KMS-11 (cell line): Measurements from ENCODE around the gene CEP131.

Experiments used
- H2AFZ ChIP-seq: fragments of 200-600 bp; sonication (generic); 2 replicates; pipeline ENCODE4 v1.6.1; 2016; ENCODE audit warnings: antibody characterized with exemption, mixed run types, low read depth
- H3K27ac ChIP-seq: fragments of 200-600 bp; sonication (generic); 2 replicates; pipeline ENCODE4 v1.6.1; 2016; ENCODE audit warnings: mild to moderate bottlenecking, mixed run types
- H3K27me3 ChIP-seq: fragments of 200-600 bp; sonication (generic); 2 replicates; pipeline ENCODE4 v1.6.1; 2017; ENCODE audit warnings: mild to moderate bottlenecking, low read depth, mixed run types, moderate library complexity; ENCODE audit not compliant: insufficient read depth
- H3K36me3 ChIP-seq: fragments of 200-600 bp; sonication (generic); 2 replicates; pipeline ENCODE4 v1.6.1; 2017; ENCODE audit warnings: mild to moderate bottlenecking, mixed run types; ENCODE audit not compliant: insufficient read depth
- H3K4me1 ChIP-seq: fragments of 200-600 bp; sonication (generic); 2 replicates; pipeline ENCODE4 v1.6.1; 2016; ENCODE audit warnings: mild to moderate bottlenecking, low read depth, mixed run types; ENCODE audit not compliant: poor library complexity, severe bottlenecking
- H3K4me2 ChIP-seq: fragments of 200-600 bp; sonication (generic); 2 replicates; pipeline ENCODE4 v1.7.0; 2016; ENCODE audit warnings: mild to moderate bottlenecking, mixed run types
- H3K4me3 ChIP-seq: fragments of 200-600 bp; sonication (generic); IDR thresholded peaks from 2 replicates; pipeline ENCODE4 v1.6.1; 2017; ENCODE audit warnings: low read depth, low read length, mixed read lengths; ENCODE audit not compliant: insufficient read depth
- H3K79me2 ChIP-seq: fragments of 200-600 bp; sonication (generic); 2 replicates; pipeline ENCODE4 v1.6.1; 2016; ENCODE audit warnings: low read depth, mixed run types; ENCODE audit not compliant: insufficient read depth
- H3K9ac ChIP-seq: fragments of 200-600 bp; sonication (generic); 2 replicates; pipeline ENCODE4 v1.6.1; 2016; ENCODE audit warnings: mild to moderate bottlenecking, mixed run types
- H4K20me1 ChIP-seq: fragments of 200-600 bp; sonication (generic); 2 replicates; pipeline ENCODE4 v1.6.1; 2016; ENCODE audit warnings: mild to moderate bottlenecking, mixed run types; ENCODE audit not compliant: insufficient read depth
- CTCF ChIP-seq: fragments of 200-600 bp; sonication (generic); conservative IDR thresholded peaks from 2 replicates; pipeline ENCODE4 v1.6.1; 2017; ENCODE audit warnings: low read depth, mild to moderate bottlenecking, antibody characterized with exemption, low read length, moderate library complexity, mixed read lengths

The CEP131 gene

GRCh38 chr17:81265576-81265975 lies 42.8 kb upstream of the CEP131 start:
- no peak overlapping the region for H3K4me2 ChIP-seq
- TF ChIP-seq CTCF = no peak
- no peaks in the 10 kb centered on the region for H4K20me1 ChIP-seq
- H3K27me3 ChIP-seq = no peaks in the 10 kb centered on the region
- no peak overlapping the region for H2AFZ ChIP-seq
- H3K9ac ChIP-seq = no peak overlapping the region
- H3K79me2 ChIP-seq = no peaks in the 10 kb centered on the region
- H3K4me3 ChIP-seq = no peak overlapping the region
- H3K36me3 ChIP-seq = 0 out of 2 replicates have a peak, but pooled peaks cover 3% of the 10 kb centered on the region
- H3K27ac ChIP-seq = no peak overlapping the region
- H3K4me1 ChIP-seq = no peaks in the 10 kb centered on the region

- Histone ChIP-seq H3K9ac (no peak overlapping the region), H3K36me3 (0 out of 2 replicates have a peak, but pooled peaks cover 3% of the 10 kb centered on the region), H3K79me2 (no peaks in the 10 kb centered on the region), H3K4me2 (no peak overlapping the region), H3K27me3 (no peaks in the 10 kb centered on the region), H3K4me1 (no peaks in the 10 kb centered on the region), H2AFZ (no peak overlapping the region), H4K20me1 (no peaks in the 10 kb centered on the region), H3K27ac (no peak overlapping the region), H3K4me3 (no peak overlapping the region)
- no peak for TF ChIP-seq CTCF
These were observed 41.9 kb upstream of the CEP131 start for GRCh38 chr17:81264640-81265039.

GRCh38 chr17:81263371-81264181 lies 40.8 kb upstream of the CEP131 start:
- Histone ChIP-seq H3K36me3 (0 out of 2 replicates have a peak, but pooled peaks cover 3% of the 10 kb centered on the region), H3K4me2 (no peak overlapping the region), H3K27me3 (no peaks in the 10 kb centered on the region), H3K4me1 (no peaks in the 10 kb centered on the region), H2AFZ (no peak overlapping the region), H4K20me1 (no peaks in the 10 kb centered on the region), H3K27ac (no peak overlapping the region), H3K4me3 (no peak overlapping the region), H3K9ac (no peak overlapping the region), H3K79me2 (no peaks in the 10 kb centered on the region)
- TF ChIP-seq CTCF = no peak

GRCh38 chr17:81261582-81262336 lies 39.0 kb upstream of the CEP131 start:
- no peaks in the 10 kb centered on the region for H3K4me1 ChIP-seq
- H3K36me3 ChIP-seq = 0 out of 2 replicates have a peak, but pooled peaks cover 3% of the 10 kb centered on the region
- H3K4me2 ChIP-seq = no peak overlapping the region
- no peaks in the 10 kb centered on the region for H3K79me2 ChIP-seq
- H3K27ac ChIP-seq = no peak overlapping the region
- no peak overlapping the region for H3K9ac ChIP-seq
- no peak overlapping the region for H3K4me3 ChIP-seq
- no peaks in the 10 kb centered on the region for H3K27me3 ChIP-seq
- H2AFZ ChIP-seq = no peak overlapping the region
- no peak for TF ChIP-seq CTCF
- no peaks in the 10 kb centered on the region for H4K20me1 ChIP-seq
